T-cell (primary cell): ENCODE data around the gene PNCK. TPM values are rescaled to one million over a fixed set of nuclear protein-coding genes. Genes with fewer than 3 reads are reported as not detected.

Source experiments
- ATAC-seq, 4 experiments: fragments of 200-7000 bp in 3 of 4; fragments of 150-1000 bp in 1 of 4; cut with Tn5 transposase; replicated peaks in 1 of 4; 1 replicate in 3 of 4; 2 replicates in 1 of 4; pipeline ENCODE4 v1.10.0; 2021; ENCODE audit warnings: moderate library complexity in 3 of 4, mild to moderate bottlenecking in 2 of 4, moderate number of reproducible peaks in 1 of 4
- CTCF ChIA-PET, 2 donors: fragments of 300-600 bp; sonication (Branson Sonifier 250); formaldehyde crosslinking; loops; one replicate each; lab custom pipeline; 2022; ENCODE audit warnings: antibody characterized with exemption in 2 of 2; lab: Charles Lee
- POLR2A ChIA-PET, 2 donors: fragments of 300-600 bp; sonication (Branson Sonifier 250); formaldehyde crosslinking; loops; one replicate each; lab custom pipeline; 2022; ENCODE audit warnings: antibody characterized with exemption in 2 of 2; lab: Charles Lee
- DNase-seq, 35 experiments: peaks; one replicate each; pipeline versions ENCODE4 v3.0.0 to v3.0.0-alpha.2; 2013 to 2023
- H3K27ac ChIP-seq: one replicate; pipeline ENCODE4 v1.5.1; 2013; ENCODE audit warnings: low read length
- H3K27me3 ChIP-seq, 2 experiments: replicated peaks in 1 of 2; 1 replicate in 1 of 2; 2 replicates in 1 of 2; pipeline versions ENCODE4 v1.6.1 to v1.7.0; 2013; ENCODE audit warnings: low read length in 1 of 2, mixed read lengths in 1 of 2; ENCODE audit not compliant: control insufficient read depth in 2 of 2, insufficient read depth in 2 of 2; ENCODE audit errors: extremely low read depth in 1 of 2
- H3K36me3 ChIP-seq, 2 donors: 1 replicate in 1 of 2; 2 replicates in 1 of 2; pipeline versions ENCODE4 v1.6.1 to v1.7.0; 2013; ENCODE audit warnings: low read length in 1 of 2; ENCODE audit not compliant: control insufficient read depth in 2 of 2, insufficient read depth in 1 of 2; ENCODE audit errors: extremely low read depth in 1 of 2
- H3K4me1 ChIP-seq, 2 experiments: 1 replicate in 1 of 2; 2 replicates in 1 of 2; pipeline versions ENCODE4 v1.6.1 to v1.7.0; 2013; ENCODE audit warnings: low read length in 2 of 2, mixed read lengths in 1 of 2; ENCODE audit not compliant: insufficient read depth in 2 of 2, control insufficient read depth in 1 of 2; ENCODE audit errors: extremely low read depth in 1 of 2
- H3K4me3 ChIP-seq, 2 donors: 1 replicate in 1 of 2; 2 replicates in 1 of 2; pipeline versions ENCODE4 v1.5.1 to v1.7.0; 2013; ENCODE audit warnings: mild to moderate bottlenecking in 2 of 2, low read length in 1 of 2, moderate library complexity in 1 of 2; ENCODE audit not compliant: control insufficient read depth in 1 of 2; ENCODE audit errors: extremely low read depth in 1 of 2
- H3K9me3 ChIP-seq: 2 replicates; pipeline ENCODE4 v1.7.0; 2013
- H3K27ac Mint-ChIP-seq, 2 donors: one replicate each; pipeline ENCODE4 v1.8.0; 2020 to 2021; ENCODE audit warnings: mild to moderate bottlenecking in 2 of 2, mixed read lengths in 2 of 2
- H3K27me3 Mint-ChIP-seq, 2 donors: one replicate each; pipeline ENCODE4 v1.8.0; 2021 to 2022; ENCODE audit warnings: mixed read lengths in 2 of 2
- H3K36me3 Mint-ChIP-seq: one replicate; pipeline ENCODE4 v1.8.0; 2021; ENCODE audit warnings: mixed read lengths
- H3K4me1 Mint-ChIP-seq, 3 donors: one replicate each; pipeline ENCODE4 v1.8.0; 2020 to 2022; ENCODE audit warnings: mixed read lengths in 3 of 3, mild to moderate bottlenecking in 1 of 3
- H3K4me3 Mint-ChIP-seq, 3 donors: one replicate each; pipeline ENCODE4 v1.8.0; 2020 to 2022; ENCODE audit warnings: mild to moderate bottlenecking in 3 of 3, mixed read lengths in 3 of 3, moderate library complexity in 3 of 3
- H3K9me3 Mint-ChIP-seq, 3 donors: one replicate each; pipeline ENCODE4 v1.8.0; 2020 to 2022; ENCODE audit warnings: mixed read lengths in 3 of 3
- WGBS: methylation state at CpG from one replicate; pipeline ENCODE4 v1.1.5; 2013; ENCODE audit warnings: missing lambda C conversion rate; ENCODE audit not compliant: insufficient coverage; 5-methylcytosine and 5-hydroxymethylcytosine counted together
- total RNA-seq, 35 experiments: library from RNA in 6 of 35; stranded (reverse) in 6 of 35; fragments of 120-200 nt in 1 of 35; gene quantifications; one replicate each; pipeline versions ENCODE4 v1.2.1 to v1.2.4 and lab custom pipeline; 2013 to 2026

The PNCK gene
- total RNA-seq, 5 donors from 2014 or later (not counting 1 experiment from before 2014, with no cell fraction given) = 1.0 TPM; not detected in 4

DNA sequence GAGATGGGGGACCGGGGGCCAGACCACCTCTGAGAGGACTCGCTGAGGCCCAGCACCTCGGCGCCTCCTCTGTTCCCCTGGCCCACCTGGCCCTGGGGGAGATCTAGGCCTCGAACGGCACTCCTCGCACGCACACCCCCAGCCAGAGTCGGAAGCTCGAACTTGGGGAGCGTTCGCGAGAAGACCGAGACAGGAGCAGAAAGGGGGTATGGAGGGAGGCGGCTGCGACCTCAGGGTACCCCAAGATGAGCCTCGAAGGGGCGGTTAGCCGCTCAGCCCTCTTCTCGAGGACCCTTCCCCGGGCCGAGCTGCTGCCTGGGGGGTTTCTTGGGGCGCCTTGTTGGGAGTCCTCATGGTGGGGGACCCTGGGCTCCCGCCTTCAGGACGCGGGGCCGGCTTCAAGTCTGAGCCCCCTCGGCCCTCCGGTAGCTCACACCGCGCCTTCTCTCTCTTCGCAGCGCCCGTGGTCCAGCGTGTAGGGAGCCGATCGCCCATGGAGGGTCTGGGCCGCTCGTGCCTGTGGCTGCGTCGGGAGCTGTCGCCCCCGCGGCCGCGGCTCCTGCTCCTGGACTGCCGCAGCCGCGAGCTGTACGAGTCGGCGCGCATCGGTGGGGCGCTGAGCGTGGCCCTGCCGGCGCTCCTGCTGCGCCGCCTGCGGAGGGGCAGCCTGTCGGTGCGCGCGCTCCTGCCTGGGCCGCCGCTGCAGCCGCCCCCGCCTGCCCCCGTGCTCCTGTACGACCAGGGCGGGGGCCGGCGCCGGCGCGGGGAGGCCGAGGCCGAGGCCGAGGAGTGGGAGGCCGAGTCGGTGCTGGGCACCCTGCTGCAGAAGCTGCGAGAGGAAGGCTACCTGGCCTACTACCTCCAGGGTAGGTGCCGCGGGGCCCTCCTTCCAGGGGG lies 25.9 kb downstream of the PNCK start:
- H3K27me3 Mint-ChIP-seq = peaks cover 18 to 32% of the 10 kb centered on the region in 2 donors
- no peak overlapping the region for H3K27ac Mint-ChIP-seq
- Histone ChIP-seq H3K4me1 (peaks cover 0 to 26% of the 10 kb centered on the region in 2 experiments), H3K27ac (no peak overlapping the region), H3K27me3 (peaks cover 8 to 57% of the 10 kb centered on the region in 2 experiments), H3K36me3 (no peaks in the 10 kb centered on the region), H3K9me3 (no peaks in the 10 kb centered on the region), H3K4me3 (no peak overlapping the region)
- no peaks in the 10 kb centered on the region for H3K9me3 Mint-ChIP-seq
- 3% methylated on average over 40 of the region's 85 CpGs for whole genome bisulfite sequencing
- ATAC-seq = peak in 2 of 4 experiments; percentile 12 to 17
- H3K4me3 Mint-ChIP-seq = peak overlapping the region; percentile 9 to 34 (median 31)
- peaks cover 4 to 15% (median 8%) of the 10 kb centered on the region in 3 donors for H3K4me1 Mint-ChIP-seq
- ChIA-PET CTCF (interaction anchor here in 1 of 2 donors (0.6 kb wide), 1 partner anchor 37 kb away, joined by 3 read pairs; no protein-coding TSS in a partner anchor), POLR2A (no interaction called here)
- DNase-seq = no peak
- H3K36me3 Mint-ChIP-seq = no peaks in the 10 kb centered on the region

DNA sequence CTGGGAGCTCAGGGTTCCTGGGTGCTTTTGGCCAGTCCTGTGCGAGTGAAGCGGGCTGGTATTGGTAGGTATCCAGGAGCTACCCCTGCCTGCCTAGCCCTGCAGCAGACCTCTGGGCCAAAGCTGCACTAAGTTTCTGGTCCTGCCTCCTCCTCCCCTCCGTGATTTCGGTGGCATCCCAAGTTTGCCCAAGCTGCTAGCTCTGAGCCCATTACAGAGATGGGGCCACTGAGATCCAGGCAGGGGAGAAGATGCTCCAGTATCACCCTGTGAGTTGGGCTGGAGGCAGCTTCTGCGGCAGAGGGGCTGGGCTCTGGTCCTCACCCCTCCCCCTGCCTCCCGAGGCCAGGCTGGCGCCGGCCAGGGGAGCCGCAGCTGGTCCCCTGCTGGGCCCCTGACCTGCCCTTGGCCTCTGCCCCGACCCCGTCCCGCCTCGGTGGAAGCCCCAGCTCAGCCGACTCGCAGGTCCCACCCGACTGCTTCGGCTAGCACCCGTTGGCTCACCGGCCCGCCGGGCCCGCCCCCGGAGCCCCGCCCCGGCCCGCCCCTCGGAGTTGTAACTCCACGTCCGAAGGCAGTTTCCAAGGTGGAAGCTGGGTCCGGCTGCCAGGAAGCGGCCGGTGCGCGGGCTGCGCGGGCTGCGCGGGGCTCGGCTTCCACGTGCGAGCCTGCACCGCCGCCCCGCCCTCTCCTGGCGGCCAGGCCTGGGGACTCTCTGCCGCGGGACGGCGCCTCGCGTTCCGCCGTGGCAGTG lies 26.8 kb downstream of the PNCK start, which contains the start of gene DUSP9:
TSS of gene DUSP9 (plus strand) at position 584 of the 754 bp plus-strand sequence. CDS start 751 bp downstream, outside the sequence.
- peaks cover 6 to 16% (median 9%) of the 10 kb centered on the region in 3 donors for H3K4me1 Mint-ChIP-seq
- no peak within 1 kb of the TSS for H3K27ac Mint-ChIP-seq
- WGBS = 7% methylated on average over 22 of the region's 53 CpGs
- ChIA-PET CTCF (interaction anchor here (0.6 to 1.0 kb wide), 3 partner anchors 16 to 37 kb away, joined by 3 read pairs; no protein-coding TSS in a partner anchor), POLR2A (no interaction called here)
- peak in 2 of 35 experiments; percentile 10 to 22 for DNase-seq
- H3K36me3 ChIP-seq = no peaks in the 10 kb centered on the region
- peak within 1 kb of the TSS in 1 of 2 donors; percentile 47 for H3K4me3 ChIP-seq
- H3K9me3 ChIP-seq = no peaks in the 10 kb centered on the region
- no peak within 1 kb of the TSS for H3K27ac ChIP-seq
- H3K9me3 Mint-ChIP-seq = no peaks in the 10 kb centered on the region
- ATAC-seq = peak in 3 of 4 experiments; percentile 31 to 39 (median 32)
- H3K36me3 Mint-ChIP-seq = no peaks in the 10 kb centered on the region
- H3K27me3 Mint-ChIP-seq = peaks cover 15 to 33% of the 10 kb centered on the region in 2 donors
- H3K4me3 Mint-ChIP-seq = peak within 1 kb of the TSS; percentile 9 to 34 (median 31)
- peaks cover 8 to 62% of the 10 kb centered on the region in 2 experiments for H3K27me3 ChIP-seq
- H3K4me1 ChIP-seq = peaks cover 0 to 30% of the 10 kb centered on the region in 2 experiments

GRCh38 chrX:153645921-153646488 lies 27.6 kb downstream of the PNCK start:
- peaks cover 8 to 69% of the 10 kb centered on the region in 2 experiments for H3K27me3 ChIP-seq
- no peak overlapping the region for H3K27ac ChIP-seq
- ATAC-seq = no peak
- ChIA-PET POLR2A (no interaction called here), CTCF (interaction anchor here (0.7 to 1.8 kb wide), 3 partner anchors 13 to 36 kb away, joined by 3 to 4 read pairs (median 3); no protein-coding TSS in a partner anchor)
- H3K9me3 ChIP-seq = no peaks in the 10 kb centered on the region
- 45% methylated on average over 2 of the region's 10 CpGs for WGBS
- H3K36me3 ChIP-seq = no peaks in the 10 kb centered on the region
- Mint-ChIP-seq H3K36me3 (no peaks in the 10 kb centered on the region), H3K27me3 (peaks cover 16 to 39% of the 10 kb centered on the region in 2 donors), H3K27ac (no peak overlapping the region), H3K4me1 (peaks cover 10 to 21% (median 16%) of the 10 kb centered on the region in 3 donors), H3K9me3 (no peaks in the 10 kb centered on the region), H3K4me3 (peak overlapping the region in 1 of 3 donors; percentile 15)
- H3K4me3 ChIP-seq = no peak overlapping the region
- DNase-seq = peak in 1 of 35 experiments; percentile 11
- H3K4me1 ChIP-seq = peaks cover 0 to 36% of the 10 kb centered on the region in 2 experiments

- Histone ChIP-seq H3K9me3 (no peaks in the 10 kb centered on the region), H3K27me3 (peaks cover 8 to 78% of the 10 kb centered on the region in 2 experiments), H3K27ac (no peak overlapping the region), H3K4me3 (no peak overlapping the region), H3K36me3 (no peaks in the 10 kb centered on the region), H3K4me1 (peaks cover 0 to 36% of the 10 kb centered on the region in 2 experiments)
- Mint-ChIP-seq H3K9me3 (no peaks in the 10 kb centered on the region), H3K27me3 (peaks cover 20 to 43% of the 10 kb centered on the region in 2 donors), H3K36me3 (no peaks in the 10 kb centered on the region), H3K4me1 (peaks cover 10 to 22% (median 16%) of the 10 kb centered on the region in 3 donors), H3K27ac (no peak overlapping the region), H3K4me3 (peak overlapping the region in 1 of 3 donors; percentile 43)
- 40% methylated on average over 1 of the region's 6 CpGs for WGBS
- ChIA-PET POLR2A (no interaction called here), CTCF (interaction anchor here (0.5 to 1.8 kb wide), 4 partner anchors 9 to 704 kb away, joined by 3 to 4 read pairs (median 3); no protein-coding TSS in a partner anchor)
- DNase-seq = peak in 1 of 35 experiments; percentile 9
- ATAC-seq = no peak
Measured at GRCh38 chrX:153645151-153645550, 28.5 kb downstream of the PNCK start.

GRCh38 chrX:153644356-153645125 lies 29.1 kb downstream of the PNCK start:
- H3K9me3 Mint-ChIP-seq = no peaks in the 10 kb centered on the region
- Histone ChIP-seq H3K9me3 (no peaks in the 10 kb centered on the region), H3K27ac (no peak overlapping the region), H3K4me3 (no peak overlapping the region), H3K4me1 (peaks cover 0 to 34% of the 10 kb centered on the region in 2 experiments), H3K36me3 (no peaks in the 10 kb centered on the region), H3K27me3 (peaks cover 8 to 81% of the 10 kb centered on the region in 2 experiments)
- ChIA-PET CTCF (interaction anchor here (0.5 to 1.8 kb wide), 5 partner anchors 9 to 703 kb away, joined by 3 to 4 read pairs (median 3); no protein-coding TSS in a partner anchor), POLR2A (no interaction called here)
- 11% methylated on average over 23 of the region's 46 CpGs for WGBS
- DNase-seq = peak in 1 of 35 experiments; percentile 12
- H3K27me3 Mint-ChIP-seq = peaks cover 20 to 43% of the 10 kb centered on the region in 2 donors
- peak in 1 of 4 experiments; percentile 17 for ATAC-seq
- H3K4me3 Mint-ChIP-seq = peak overlapping the region in 1 of 3 donors; percentile 43
- no peak overlapping the region for H3K27ac Mint-ChIP-seq
- no peaks in the 10 kb centered on the region for H3K36me3 Mint-ChIP-seq
- H3K4me1 Mint-ChIP-seq = peaks cover 10 to 22% (median 16%) of the 10 kb centered on the region in 3 donors
